K562 (cell line): ENCODE measurements around the gene PRKAR2B. TPM values are rescaled to one million over a fixed set of nuclear protein-coding genes. Genes with fewer than 3 reads are reported as not detected.

ENCODE experiments used
- CREM ChIP-seq: IDR thresholded peaks from 2 replicates; pipeline ENCODE4 v1.6.1; 2014; ENCODE audit warnings: antibody characterized with exemption, low read depth
- RREB1 ChIP-seq: fragments of 250-450 bp; sonication (Bioruptor Pico); IDR thresholded peaks from 2 replicates; pipeline ENCODE4 v1.4.0; 2020
- SOX6 ChIP-seq: fragments of 450-650 bp; IDR thresholded peaks from 2 replicates; pipeline ENCODE4 v1.6.1; 2014; ENCODE audit warnings: mild to moderate bottlenecking
- TBP ChIP-seq: optimal IDR thresholded peaks from 2 replicates; pipeline ENCODE3; 2011; ENCODE audit warnings: low read depth, low read length, improper control_type of control experiment
- UBTF ChIP-seq, 2 experiments: IDR thresholded peaks; 2 replicates each; pipeline ENCODE4 v1.6.1; 2012; ENCODE audit warnings: improper control_type of control experiment in 2 of 2, low read depth in 2 of 2, low read length in 2 of 2, borderline replicate concordance in 1 of 2
- ZNF282 ChIP-seq: sonication (generic); formaldehyde crosslinking; IDR thresholded peaks from 2 replicates; pipeline ENCODE4 v1.8.1; 2023; ENCODE audit warnings: missing genetic modification reagents
- ZNF583 ChIP-seq: fragments of 250-450 bp; sonication (Bioruptor Pico); IDR thresholded peaks from 2 replicates; pipeline ENCODE4 v1.4.0; 2020
- polyA plus RNA-seq, 8 experiments: library from polyadenylated mRNA; depleted of rRNA in 4 of 8; stranded (reverse) in 5 of 8; unstranded in 3 of 8; fragments of >200 nt; fragmentation: Nextera tagmentation in 2 of 8; fragmentation: Illumina TruSeq in 1 of 8; extraction: Ambion mirVana in 2 of 8; extraction: Trizol in 1 of 8; gene quantifications; 2 replicates each; pipeline versions ENCODE4 v1.2.1 to v1.2.3, GENCODE V29; 2011 to 2014; ENCODE audit warnings: inconsistent platforms in 1 of 8, missing spikeins in 1 of 8
- total RNA-seq, 7 experiments: library from RNA; depleted of rRNA in 6 of 7; stranded (reverse); fragments of >200 nt in 6 of 7; fragmentation: Illumina TruSeq in 2 of 7; extraction: Trizol in 2 of 7; gene quantifications; 2 replicates each; pipeline versions ENCODE4 v1.2.1 to v1.2.3, GENCODE V29; 2011 to 2021; ENCODE audit warnings: low replicate concordance in 1 of 7
- TF ChIP-seq, protein P1 (sequence below): fragments of 150-350 bp; conservative IDR thresholded peaks from 2 replicates; pipeline ENCODE4 v1.6.1; 2014; ENCODE audit warnings: low read length
- TF ChIP-seq, protein P2 (sequence below): fragments of 450-650 bp; conservative IDR thresholded peaks from 2 replicates; pipeline ENCODE4 v1.6.1; 2016; ENCODE audit warnings: missing genetic modification characterization, low read depth, mild to moderate bottlenecking, missing compliant biosample characterization, moderate library complexity
- TF ChIP-seq, protein P3 (sequence below): fragments of 250-450 bp; sonication (Bioruptor Pico); IDR thresholded peaks from 2 replicates; pipeline ENCODE4 v1.9.0; 2021; ENCODE audit warnings: mild to moderate bottlenecking, inconsistent platforms

Gene PRKAR2B
- total and polyA plus RNA-seq, 9 of the 15 experiments (the other 6 are each of a cell fraction or from before 2014, with no cell fraction given), result 59.0 to 173 (median 129) TPM

DNA sequence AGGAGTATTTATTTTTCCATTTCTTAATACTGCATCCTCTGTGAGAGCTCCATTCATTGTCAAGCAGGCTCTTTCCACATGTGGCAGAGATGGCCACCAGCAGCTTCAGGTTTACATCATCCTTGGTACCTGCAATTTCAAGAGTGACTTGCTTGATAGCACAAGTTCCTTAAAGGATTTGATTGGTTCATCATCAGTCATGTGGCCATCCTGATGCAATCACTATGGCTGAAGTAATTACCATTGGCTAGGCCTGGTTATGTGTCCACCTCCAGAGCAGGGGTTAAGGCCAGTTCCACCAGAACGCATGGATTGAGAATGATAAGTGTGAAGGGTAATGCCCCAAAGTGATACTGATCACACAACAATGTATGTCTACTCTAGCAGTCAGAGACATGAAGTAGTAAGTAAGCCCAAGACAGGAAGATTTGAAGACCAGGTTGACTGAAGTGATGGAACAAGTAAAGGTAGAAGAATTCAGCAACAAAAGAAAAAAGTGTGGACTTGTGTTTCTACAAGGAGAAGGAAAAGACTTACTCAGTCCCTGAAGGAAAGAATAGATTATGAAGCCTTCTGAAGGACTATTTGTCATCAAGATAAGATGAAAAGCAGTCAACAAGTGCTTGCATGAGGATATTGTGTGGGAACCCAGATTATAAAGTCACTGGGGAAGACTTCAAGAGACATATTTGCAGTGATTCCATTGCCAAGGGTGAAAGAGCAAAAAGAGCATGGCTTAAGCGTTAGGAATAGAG is 26.4 kb upstream of the PRKAR2B start (continued):
- TF ChIP-seq CREM (0 out of 2 replicates have a peak, but pooled peaks have one; percentile 20), TBP (peak; percentile 29), ZNF282 (CRISPR knock-in tag) (no peak), RREB1 (CRISPR knock-in tag) (no peak), ZNF583 (CRISPR knock-in tag) (0 out of 2 replicates have a peak, but pooled peaks have one; percentile 13), SOX6 (peak; percentile 59), UBTF (IDR thresholded peaks at IDR 0.05; ENCODE audit: borderline replicate concordance in 1 of 2, low read depth in 2 of 2, low read length in 2 of 2) (no peak)
- TF ChIP-seq, protein P1, sequence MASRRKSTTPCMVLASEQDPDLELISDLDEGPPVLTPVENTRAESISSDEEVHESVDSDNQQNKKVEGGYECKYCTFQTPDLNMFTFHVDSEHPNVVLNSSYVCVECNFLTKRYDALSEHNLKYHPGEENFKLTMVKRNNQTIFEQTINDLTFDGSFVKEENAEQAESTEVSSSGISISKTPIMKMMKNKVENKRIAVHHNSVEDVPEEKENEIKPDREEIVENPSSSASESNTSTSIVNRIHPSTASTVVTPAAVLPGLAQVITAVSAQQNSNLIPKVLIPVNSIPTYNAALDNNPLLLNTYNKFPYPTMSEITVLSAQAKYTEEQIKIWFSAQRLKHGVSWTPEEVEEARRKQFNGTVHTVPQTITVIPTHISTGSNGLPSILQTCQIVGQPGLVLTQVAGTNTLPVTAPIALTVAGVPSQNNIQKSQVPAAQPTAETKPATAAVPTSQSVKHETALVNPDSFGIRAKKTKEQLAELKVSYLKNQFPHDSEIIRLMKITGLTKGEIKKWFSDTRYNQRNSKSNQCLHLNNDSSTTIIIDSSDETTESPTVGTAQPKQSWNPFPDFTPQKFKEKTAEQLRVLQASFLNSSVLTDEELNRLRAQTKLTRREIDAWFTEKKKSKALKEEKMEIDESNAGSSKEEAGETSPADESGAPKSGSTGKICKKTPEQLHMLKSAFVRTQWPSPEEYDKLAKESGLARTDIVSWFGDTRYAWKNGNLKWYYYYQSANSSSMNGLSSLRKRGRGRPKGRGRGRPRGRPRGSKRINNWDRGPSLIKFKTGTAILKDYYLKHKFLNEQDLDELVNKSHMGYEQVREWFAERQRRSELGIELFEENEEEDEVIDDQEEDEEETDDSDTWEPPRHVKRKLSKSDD, result no peak
- TF ChIP-seq, protein P2, sequence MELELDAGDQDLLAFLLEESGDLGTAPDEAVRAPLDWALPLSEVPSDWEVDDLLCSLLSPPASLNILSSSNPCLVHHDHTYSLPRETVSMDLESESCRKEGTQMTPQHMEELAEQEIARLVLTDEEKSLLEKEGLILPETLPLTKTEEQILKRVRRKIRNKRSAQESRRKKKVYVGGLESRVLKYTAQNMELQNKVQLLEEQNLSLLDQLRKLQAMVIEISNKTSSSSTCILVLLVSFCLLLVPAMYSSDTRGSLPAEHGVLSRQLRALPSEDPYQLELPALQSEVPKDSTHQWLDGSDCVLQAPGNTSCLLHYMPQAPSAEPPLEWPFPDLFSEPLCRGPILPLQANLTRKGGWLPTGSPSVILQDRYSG (tag), result no peak; the same call in 1 of the 2 replicates
- TF ChIP-seq, protein P3, sequence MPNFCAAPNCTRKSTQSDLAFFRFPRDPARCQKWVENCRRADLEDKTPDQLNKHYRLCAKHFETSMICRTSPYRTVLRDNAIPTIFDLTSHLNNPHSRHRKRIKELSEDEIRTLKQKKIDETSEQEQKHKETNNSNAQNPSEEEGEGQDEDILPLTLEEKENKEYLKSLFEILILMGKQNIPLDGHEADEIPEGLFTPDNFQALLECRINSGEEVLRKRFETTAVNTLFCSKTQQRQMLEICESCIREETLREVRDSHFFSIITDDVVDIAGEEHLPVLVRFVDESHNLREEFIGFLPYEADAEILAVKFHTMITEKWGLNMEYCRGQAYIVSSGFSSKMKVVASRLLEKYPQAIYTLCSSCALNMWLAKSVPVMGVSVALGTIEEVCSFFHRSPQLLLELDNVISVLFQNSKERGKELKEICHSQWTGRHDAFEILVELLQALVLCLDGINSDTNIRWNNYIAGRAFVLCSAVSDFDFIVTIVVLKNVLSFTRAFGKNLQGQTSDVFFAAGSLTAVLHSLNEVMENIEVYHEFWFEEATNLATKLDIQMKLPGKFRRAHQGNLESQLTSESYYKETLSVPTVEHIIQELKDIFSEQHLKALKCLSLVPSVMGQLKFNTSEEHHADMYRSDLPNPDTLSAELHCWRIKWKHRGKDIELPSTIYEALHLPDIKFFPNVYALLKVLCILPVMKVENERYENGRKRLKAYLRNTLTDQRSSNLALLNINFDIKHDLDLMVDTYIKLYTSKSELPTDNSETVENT, result no peak
